Activated CD4-positive, CD25-positive, alpha-beta regulatory T cell treated with anti-CD3 and anti-CD28 coated beads, Interleukin-2, amount 50 U/mL, for 72 hours (primary cell): ENCODE data around the gene HPS1.

Experiments used
- DNase-seq: peaks from one replicate; pipeline ENCODE4 v3.0.0; 2021

HPS1 gene

GRCh38 chr10:98431016-98431415 is 15.7 kb downstream of the HPS1 start:
- DNase-seq, result no peak

GRCh38 chr10:98430427-98430826 is 16.3 kb downstream of the HPS1 start:
- DNase-seq, result no peak

- DNase-seq, result no peak
Observed at GRCh38 chr10:98429320-98430072, 17.2 kb downstream of the HPS1 start.

- DNase-seq, result no peak
Observed at GRCh38 chr10:98427011-98427515, 19.7 kb downstream of the HPS1 start.

GRCh38 chr10:98425511-98426352 is 21.0 kb downstream of the HPS1 start:
- DNase-seq, result peak; percentile 58

GRCh38 chr10:98424295-98425254 is 22.2 kb downstream of the HPS1 start:
- no peak for DNase-seq

GRCh38 chr10:98423691-98424120 is 23.0 kb downstream of the HPS1 start:
- DNase-seq, result no peak

GRCh38 chr10:98422182-98422581 is 24.6 kb downstream of the HPS1 start:
- no peak for DNase-seq

GRCh38 chr10:98420786-98421185 is 25.9 kb downstream of the HPS1 start:
- no peak for DNase-seq

GRCh38 chr10:98419469-98420261 is 27.1 kb downstream of the HPS1 start:
- DNase-seq, result no peak

GRCh38 chr10:98418665-98419468 is 27.9 kb downstream of the HPS1 start:
- no peak for DNase-seq

GRCh38 chr10:98417973-98418664 is 28.6 kb downstream of the HPS1 start:
- no peak for DNase-seq

- DNase-seq, result no peak
Observed at GRCh38 chr10:98417481-98417959, 29.2 kb downstream of the HPS1 start.

- no peak for DNase-seq
Observed at GRCh38 chr10:98416606-98417388, 29.9 kb downstream of the HPS1 start.

- DNase-seq, result no peak
Observed at GRCh38 chr10:98415731-98416119, 31.0 kb downstream of the HPS1 start.

- peak; percentile 40 for DNase-seq
Observed at GRCh38 chr10:98414932-98415730, 31.6 kb downstream of the HPS1 start, which contains the start of gene PYROXD2. Gene PYROXD2, minus strand, starts transcription at chr10:98415182. Its CDS starts 47 bp downstream, at chr10:98415135.

- DNase-seq, result no peak
Observed at GRCh38 chr10:98414578-98414931, 32.2 kb downstream of the HPS1 start.

- DNase-seq, result no peak
Observed at GRCh38 chr10:98411768-98412167, 35.0 kb downstream of the HPS1 start.
